ENCODE measurements around the gene PDE6A.

The PDE6A gene

GRCh38 chr5:149834246-149834855 is 110.2 kb downstream of the PDE6A start:
- no peaks in the 10 kb centered on the region for H3K9me3 Mint-ChIP-seq
- no peak overlapping the region for H3K27ac Mint-ChIP-seq
- no peaks in the 10 kb centered on the region for H3K27me3 Mint-ChIP-seq
- H3K4me1 Mint-ChIP-seq, result peaks cover 12% of the 10 kb centered on the region
- no peak overlapping the region for H3K4me3 Mint-ChIP-seq
- peak; percentile 59 for ATAC-seq
- peak; percentile 38 to 55 for DNase-seq

GRCh38 chr5:149833116-149833827 is 111.3 kb downstream of the PDE6A start:
- H3K27ac Mint-ChIP-seq, result no peak overlapping the region
- DNase-seq (no peak), ATAC-seq (no peak)
- H3K9me3 Mint-ChIP-seq, result no peaks in the 10 kb centered on the region
- H3K27me3 Mint-ChIP-seq, result no peaks in the 10 kb centered on the region
- H3K4me3 Mint-ChIP-seq, result no peak overlapping the region
- H3K4me1 Mint-ChIP-seq, result peaks cover 12% of the 10 kb centered on the region

GRCh38 chr5:149832636-149833035 is 112.0 kb downstream of the PDE6A start:
- DNase-seq, result no peak
- peaks cover 12% of the 10 kb centered on the region for H3K4me1 Mint-ChIP-seq

GRCh38 chr5:149831492-149831891 is 113.1 kb downstream of the PDE6A start:
- Mint-ChIP-seq H3K4me3 (no peak overlapping the region), H3K27me3 (no peaks in the 10 kb centered on the region), H3K9me3 (no peaks in the 10 kb centered on the region), H3K27ac (peak overlapping the region; percentile 60 to 89), H3K4me1 (peaks cover 12% of the 10 kb centered on the region)
- ATAC-seq, result peak; percentile 90
- peak; percentile 55 to 66 for DNase-seq

More at GRCh38 chr5:149832636-149833035, 112.0 kb downstream of the PDE6A start:
- H3K27ac Mint-ChIP-seq, result no peak overlapping the region
- H3K27me3 Mint-ChIP-seq, result no peaks in the 10 kb centered on the region
- no peaks in the 10 kb centered on the region for H3K9me3 Mint-ChIP-seq
- ATAC-seq, result no peak
- H3K4me3 Mint-ChIP-seq, result no peak overlapping the region

GRCh38 chr5:149830579-149830978 is 114.0 kb downstream of the PDE6A start:
- Mint-ChIP-seq H3K27me3 (no peaks in the 10 kb centered on the region), H3K4me1 (peaks cover 12% of the 10 kb centered on the region), H3K9me3 (no peaks in the 10 kb centered on the region), H3K4me3 (no peak overlapping the region), H3K27ac (peak overlapping the region; percentile 40 to 65)
- DNase-seq (no peak), ATAC-seq (no peak)

- Mint-ChIP-seq H3K4me1 (peaks cover 12% of the 10 kb centered on the region), H3K9me3 (no peaks in the 10 kb centered on the region), H3K4me3 (no peak overlapping the region), H3K27me3 (no peaks in the 10 kb centered on the region), H3K27ac (no peak overlapping the region)
- DNase-seq (no peak), ATAC-seq (no peak)
Measured at GRCh38 chr5:149829954-149830353, 114.6 kb downstream of the PDE6A start.

- H3K4me1 Mint-ChIP-seq, result peaks cover 12% of the 10 kb centered on the region
- ATAC-seq (peak; percentile 69), DNase-seq (peak; percentile 72 to 77)
- H3K9me3 Mint-ChIP-seq, result no peaks in the 10 kb centered on the region
- H3K4me3 Mint-ChIP-seq, result no peak overlapping the region
- H3K27ac Mint-ChIP-seq, result no peak overlapping the region
- H3K27me3 Mint-ChIP-seq, result no peaks in the 10 kb centered on the region
Measured at GRCh38 chr5:149828161-149829011, 116.2 kb downstream of the PDE6A start.

- peak overlapping the region in 1 of 2 donors; percentile 48 for H3K27ac Mint-ChIP-seq
- no peaks in the 10 kb centered on the region for H3K9me3 Mint-ChIP-seq
- DNase-seq (no peak), ATAC-seq (no peak)
- no peak overlapping the region for H3K4me3 Mint-ChIP-seq
- peaks cover 12% of the 10 kb centered on the region for H3K4me1 Mint-ChIP-seq
- H3K27me3 Mint-ChIP-seq, result no peaks in the 10 kb centered on the region
Measured at GRCh38 chr5:149827546-149827945, 117.0 kb downstream of the PDE6A start.

GRCh38 chr5:149827086-149827485 is 117.5 kb downstream of the PDE6A start:
- Mint-ChIP-seq H3K9me3 (no peaks in the 10 kb centered on the region), H3K4me3 (no peak overlapping the region), H3K4me1 (peaks cover 11% of the 10 kb centered on the region), H3K27me3 (no peaks in the 10 kb centered on the region), H3K27ac (no peak overlapping the region)
- no peak for ATAC-seq
- no peak for DNase-seq

- no peak overlapping the region for H3K27ac Mint-ChIP-seq
- ATAC-seq, result peak; percentile 23
Measured at GRCh38 chr5:149826574-149826973, 118.0 kb downstream of the PDE6A start.

GRCh38 chr5:149824846-149825245 is 119.7 kb downstream of the PDE6A start:
- no peak for DNase-seq
- ATAC-seq, result no peak
- peak overlapping the region in 1 of 2 donors; percentile 16 for H3K27ac Mint-ChIP-seq
- no peaks in the 10 kb centered on the region for H3K9me3 Mint-ChIP-seq
- no peak overlapping the region for H3K4me3 Mint-ChIP-seq
- H3K27me3 Mint-ChIP-seq, result no peaks in the 10 kb centered on the region
- no peaks in the 10 kb centered on the region for H3K4me1 Mint-ChIP-seq

More at GRCh38 chr5:149826574-149826973, 118.0 kb downstream of the PDE6A start:
- Mint-ChIP-seq H3K4me1 (peaks cover 6% of the 10 kb centered on the region), H3K27me3 (no peaks in the 10 kb centered on the region), H3K9me3 (no peaks in the 10 kb centered on the region), H3K4me3 (no peak overlapping the region)
- DNase-seq, result no peak

GRCh38 chr5:149824120-149824519 is 120.5 kb downstream of the PDE6A start:
- Mint-ChIP-seq H3K27ac (peak overlapping the region; percentile 8 to 60), H3K4me3 (no peak overlapping the region), H3K27me3 (no peaks in the 10 kb centered on the region), H3K4me1 (no peaks in the 10 kb centered on the region), H3K9me3 (no peaks in the 10 kb centered on the region)
- ATAC-seq, result no peak
- DNase-seq, result no peak

- H3K9me3 Mint-ChIP-seq, result no peaks in the 10 kb centered on the region
- no peaks in the 10 kb centered on the region for H3K27me3 Mint-ChIP-seq
- H3K4me1 Mint-ChIP-seq, result no peaks in the 10 kb centered on the region
- H3K4me3 Mint-ChIP-seq, result no peak overlapping the region
- ATAC-seq (no peak), DNase-seq (no peak)
- H3K27ac Mint-ChIP-seq, result peak overlapping the region in 1 of 2 donors; percentile 59
Measured at GRCh38 chr5:149823375-149823774, 121.2 kb downstream of the PDE6A start.

GRCh38 chr5:149822301-149822700 is 122.3 kb downstream of the PDE6A start:
- Mint-ChIP-seq H3K9me3 (no peaks in the 10 kb centered on the region), H3K4me3 (no peak overlapping the region), H3K4me1 (no peaks in the 10 kb centered on the region), H3K27ac (no peak overlapping the region), H3K27me3 (no peaks in the 10 kb centered on the region)
- DNase-seq (no peak), ATAC-seq (no peak)

GRCh38 chr5:149820536-149821510 is 123.8 kb downstream of the PDE6A start:
- ATAC-seq, result no peak
- no peaks in the 10 kb centered on the region for H3K9me3 Mint-ChIP-seq
- no peaks in the 10 kb centered on the region for H3K27me3 Mint-ChIP-seq
- no peak for DNase-seq
- H3K4me3 Mint-ChIP-seq, result no peak overlapping the region
- H3K27ac Mint-ChIP-seq, result peak overlapping the region; percentile 75 to 93
- H3K4me1 Mint-ChIP-seq, result no peaks in the 10 kb centered on the region

All from stimulated activated naive CD8-positive, alpha-beta T cell treated with anti-CD3 and anti-CD28 coated beads, Interleukin-15, amount 100 ng/mL, for 72 hours (primary cell).